ENCODE results near the gene PANX1. TPM values are rescaled to one million over a fixed set of nuclear protein-coding genes. Genes with fewer than 3 reads are reported as not detected.

The PANX1 gene, protein sequence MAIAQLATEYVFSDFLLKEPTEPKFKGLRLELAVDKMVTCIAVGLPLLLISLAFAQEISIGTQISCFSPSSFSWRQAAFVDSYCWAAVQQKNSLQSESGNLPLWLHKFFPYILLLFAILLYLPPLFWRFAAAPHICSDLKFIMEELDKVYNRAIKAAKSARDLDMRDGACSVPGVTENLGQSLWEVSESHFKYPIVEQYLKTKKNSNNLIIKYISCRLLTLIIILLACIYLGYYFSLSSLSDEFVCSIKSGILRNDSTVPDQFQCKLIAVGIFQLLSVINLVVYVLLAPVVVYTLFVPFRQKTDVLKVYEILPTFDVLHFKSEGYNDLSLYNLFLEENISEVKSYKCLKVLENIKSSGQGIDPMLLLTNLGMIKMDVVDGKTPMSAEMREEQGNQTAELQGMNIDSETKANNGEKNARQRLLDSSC
- 40.1 to 42.9 TPM (median 41.2 TPM) in 3 replicates for total RNA-seq

DNA sequence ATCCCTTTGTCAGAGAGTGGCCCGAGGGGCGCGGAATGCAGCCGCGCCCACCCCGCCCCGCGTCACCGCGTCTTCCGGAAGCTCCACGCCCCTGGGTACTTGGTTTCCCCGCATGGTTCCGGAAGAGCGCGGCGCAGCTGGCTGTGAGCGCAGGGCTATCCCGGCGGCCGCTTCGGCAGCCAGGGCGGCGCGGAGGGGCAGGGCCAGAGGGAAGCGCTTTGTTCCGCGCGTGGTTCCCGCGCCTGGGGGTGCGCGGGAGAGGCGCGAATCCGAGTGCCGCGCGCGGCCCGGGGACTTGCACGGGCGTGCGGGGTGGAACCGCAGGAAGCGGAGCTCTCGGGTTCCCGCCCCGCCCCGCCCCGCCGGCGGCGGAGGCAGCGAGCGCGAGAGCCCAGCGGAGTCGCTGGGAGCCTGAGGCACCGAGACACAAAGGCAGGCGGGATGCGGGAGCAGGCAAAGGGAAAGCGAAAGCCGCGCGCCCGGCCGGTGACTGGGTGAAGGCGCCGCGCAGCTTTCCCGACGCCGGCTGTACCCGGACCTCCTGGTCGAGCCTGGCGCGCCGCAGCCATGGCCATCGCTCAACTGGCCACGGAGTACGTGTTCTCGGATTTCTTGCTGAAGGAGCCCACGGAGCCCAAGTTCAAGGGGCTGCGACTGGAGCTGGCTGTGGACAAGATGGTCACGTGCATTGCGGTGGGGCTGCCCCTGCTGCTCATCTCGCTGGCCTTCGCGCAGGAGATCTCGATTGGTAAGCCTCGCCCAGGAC, at the start of gene PANX1:
PANX1 (plus strand) TSS at position 96 of the 766 bp plus-strand sequence; CDS start at position 568, 472 bp downstream.
- peak within 1 kb of the TSS; percentile 99 for H3K27ac Mint-ChIP-seq
- peak; percentile 79 to 81 for DNase-seq (ENCODE audit: low spot score in 2 of 2, unreplicated experiment in 2 of 2)
- no peak within 1 kb of the TSS for H3K4me3 Mint-ChIP-seq
- H3K9me3 Mint-ChIP-seq = no peaks in the 10 kb centered on the region
- H3K27me3 Mint-ChIP-seq (ENCODE audit: low read depth) = no peaks in the 10 kb centered on the region
- H3K4me1 Mint-ChIP-seq = peaks cover 25% of the 10 kb centered on the region
- TF ChIP-seq, protein P1, sequence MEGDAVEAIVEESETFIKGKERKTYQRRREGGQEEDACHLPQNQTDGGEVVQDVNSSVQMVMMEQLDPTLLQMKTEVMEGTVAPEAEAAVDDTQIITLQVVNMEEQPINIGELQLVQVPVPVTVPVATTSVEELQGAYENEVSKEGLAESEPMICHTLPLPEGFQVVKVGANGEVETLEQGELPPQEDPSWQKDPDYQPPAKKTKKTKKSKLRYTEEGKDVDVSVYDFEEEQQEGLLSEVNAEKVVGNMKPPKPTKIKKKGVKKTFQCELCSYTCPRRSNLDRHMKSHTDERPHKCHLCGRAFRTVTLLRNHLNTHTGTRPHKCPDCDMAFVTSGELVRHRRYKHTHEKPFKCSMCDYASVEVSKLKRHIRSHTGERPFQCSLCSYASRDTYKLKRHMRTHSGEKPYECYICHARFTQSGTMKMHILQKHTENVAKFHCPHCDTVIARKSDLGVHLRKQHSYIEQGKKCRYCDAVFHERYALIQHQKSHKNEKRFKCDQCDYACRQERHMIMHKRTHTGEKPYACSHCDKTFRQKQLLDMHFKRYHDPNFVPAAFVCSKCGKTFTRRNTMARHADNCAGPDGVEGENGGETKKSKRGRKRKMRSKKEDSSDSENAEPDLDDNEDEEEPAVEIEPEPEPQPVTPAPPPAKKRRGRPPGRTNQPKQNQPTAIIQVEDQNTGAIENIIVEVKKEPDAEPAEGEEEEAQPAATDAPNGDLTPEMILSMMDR (IDR thresholded peaks at IDR 0.05; ENCODE audit: unreplicated experiment) = no peak
- no peaks in the 10 kb centered on the region for H3K36me3 Mint-ChIP-seq

GRCh38 chr11:94084164-94084563, 44.5 kb upstream of the PANX1 start:
- Mint-ChIP-seq H3K4me1 (no peaks in the 10 kb centered on the region), H3K4me3 (no peak overlapping the region), H3K9me3 (peaks cover 14% of the 10 kb centered on the region), H3K27me3 (ENCODE audit: low read depth) (peaks cover 29% of the 10 kb centered on the region), H3K36me3 (no peaks in the 10 kb centered on the region), H3K27ac (no peak overlapping the region)
- TF ChIP-seq, protein P1 (IDR thresholded peaks at IDR 0.05; ENCODE audit: unreplicated experiment) = no peak
- DNase-seq (ENCODE audit: low spot score in 2 of 2, unreplicated experiment in 2 of 2) = no peak

DNA sequence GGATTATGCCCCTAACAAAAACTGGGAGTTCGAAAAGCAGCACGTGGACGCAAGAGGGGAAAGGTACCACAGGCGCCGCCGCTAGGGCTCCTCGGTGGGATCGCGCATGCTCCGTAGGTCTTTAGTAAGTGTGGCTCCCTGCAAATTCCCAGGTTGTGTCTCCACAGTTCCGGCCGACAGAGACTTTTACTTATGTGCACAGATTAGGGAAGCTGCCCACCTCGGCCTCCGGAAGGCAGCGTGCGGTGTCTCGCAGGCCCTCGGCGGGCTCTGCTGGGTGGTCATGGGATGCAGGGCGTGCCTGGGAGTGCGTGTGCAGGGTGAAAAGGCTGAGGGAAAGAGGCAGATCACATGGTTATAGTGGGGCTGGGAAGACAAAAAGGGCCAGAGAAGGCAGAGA, 39.7 kb upstream of the PANX1 start:
- H3K4me3 Mint-ChIP-seq = no peak overlapping the region
- no peaks in the 10 kb centered on the region for H3K4me1 Mint-ChIP-seq
- TF ChIP-seq, protein P1 (IDR thresholded peaks at IDR 0.05; ENCODE audit: unreplicated experiment) = no peak
- no peaks in the 10 kb centered on the region for H3K9me3 Mint-ChIP-seq
- no peaks in the 10 kb centered on the region for H3K36me3 Mint-ChIP-seq
- H3K27ac Mint-ChIP-seq = no peak overlapping the region
- DNase-seq (ENCODE audit: low spot score in 2 of 2, unreplicated experiment in 2 of 2) = no peak
- H3K27me3 Mint-ChIP-seq (ENCODE audit: low read depth) = peaks cover 21% of the 10 kb centered on the region

GRCh38 chr11:94089341-94089740, 39.3 kb upstream of the PANX1 start:
- Mint-ChIP-seq H3K27ac (no peak overlapping the region), H3K27me3 (ENCODE audit: low read depth) (peaks cover 21% of the 10 kb centered on the region), H3K36me3 (no peaks in the 10 kb centered on the region), H3K4me3 (no peak overlapping the region), H3K4me1 (no peaks in the 10 kb centered on the region), H3K9me3 (no peaks in the 10 kb centered on the region)
- no peak for DNase-seq (ENCODE audit: low spot score in 2 of 2, unreplicated experiment in 2 of 2)
- TF ChIP-seq, protein P1 (IDR thresholded peaks at IDR 0.05; ENCODE audit: unreplicated experiment) = no peak

- H3K4me3 Mint-ChIP-seq = no peak overlapping the region
- H3K27me3 Mint-ChIP-seq (ENCODE audit: low read depth) = peaks cover 22% of the 10 kb centered on the region
- H3K4me1 Mint-ChIP-seq = no peaks in the 10 kb centered on the region
- no peak overlapping the region for H3K27ac Mint-ChIP-seq
- TF ChIP-seq, protein P1 (IDR thresholded peaks at IDR 0.05; ENCODE audit: unreplicated experiment) = no peak
- H3K36me3 Mint-ChIP-seq = no peaks in the 10 kb centered on the region
- no peak for DNase-seq (ENCODE audit: low spot score in 2 of 2, unreplicated experiment in 2 of 2)
- H3K9me3 Mint-ChIP-seq = no peaks in the 10 kb centered on the region
Measured at GRCh38 chr11:94090401-94090800, 38.2 kb upstream of the PANX1 start.
